HUES64 (cell line): Measurements from ENCODE around the gene DYSF.

Experiments
- H3K27ac ChIP-seq: 2 replicates; pipeline ENCODE4 v1.7.0; 2013; ENCODE audit warnings: low read depth, low read length, inconsistent platforms
- H3K27me3 ChIP-seq: 2 replicates; pipeline ENCODE4 v1.6.1; 2013; ENCODE audit warnings: mild to moderate bottlenecking, low read length; ENCODE audit not compliant: insufficient read depth
- H3K36me3 ChIP-seq: 2 replicates; pipeline ENCODE4 v1.6.1; 2013; ENCODE audit warnings: mild to moderate bottlenecking, low read length; ENCODE audit not compliant: insufficient read depth
- H3K4me1 ChIP-seq: 2 replicates; pipeline ENCODE4 v1.6.1; 2013; ENCODE audit warnings: mild to moderate bottlenecking, low read length, moderate library complexity; ENCODE audit not compliant: insufficient read depth
- H3K4me3 ChIP-seq: 2 replicates; pipeline ENCODE4 v1.5.1; 2013; ENCODE audit warnings: mild to moderate bottlenecking, low read length, moderate library complexity
- H3K9ac ChIP-seq: 2 replicates; pipeline ENCODE4 v1.6.1; 2013; ENCODE audit warnings: mild to moderate bottlenecking, low read depth, low read length
- H3K9me3 ChIP-seq: 2 replicates; pipeline ENCODE4 v1.6.1; 2013; ENCODE audit warnings: low read depth, low read length; ENCODE audit not compliant: insufficient read depth
- WGBS: fragments of 150-250, 120-280 bp; methylation state at CpG from one replicate; pipeline ENCODE4 v1.1.7; 2013; ENCODE audit warnings: missing lambda C conversion rate; 5-methylcytosine and 5-hydroxymethylcytosine counted together

Gene DYSF

GRCh38 chr2:71719520-71720282 is 266.3 kb downstream of the DYSF start:
- Histone ChIP-seq H3K9ac (no peak overlapping the region), H3K4me1 (no peaks in the 10 kb centered on the region), H3K4me3 (no peak overlapping the region), H3K27ac (no peak overlapping the region), H3K27me3 (no peaks in the 10 kb centered on the region; the same call in 1 of the 2 replicates), H3K9me3 (peaks cover 2% of the 10 kb centered on the region; the same call in 1 of the 2 replicates), H3K36me3 (no peaks in the 10 kb centered on the region)
- 86% methylated on average over 5 of the region's 5 CpGs for WGBS

DNA sequence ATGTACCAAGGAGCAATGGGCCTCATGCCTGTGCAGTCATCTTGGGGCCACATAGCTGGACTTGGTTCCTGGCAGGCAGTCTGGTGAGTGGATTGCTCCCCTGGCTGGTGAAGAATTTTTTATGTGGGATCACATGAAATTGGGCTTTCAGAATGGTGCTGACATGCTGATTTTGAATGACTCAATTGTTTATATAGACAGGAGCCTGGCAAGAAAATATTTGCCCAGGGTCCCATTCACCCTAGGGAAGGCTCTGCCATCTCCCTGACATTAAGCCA is 266.9 kb downstream of the DYSF start:
- Histone ChIP-seq H3K9me3 (peaks cover 6% of the 10 kb centered on the region; the same call in 1 of the 2 replicates), H3K4me3 (no peak overlapping the region), H3K9ac (no peak overlapping the region), H3K36me3 (no peaks in the 10 kb centered on the region), H3K27me3 (no peaks in the 10 kb centered on the region; the same call in 1 of the 2 replicates), H3K27ac (no peak overlapping the region), H3K4me1 (no peaks in the 10 kb centered on the region)

DNA sequence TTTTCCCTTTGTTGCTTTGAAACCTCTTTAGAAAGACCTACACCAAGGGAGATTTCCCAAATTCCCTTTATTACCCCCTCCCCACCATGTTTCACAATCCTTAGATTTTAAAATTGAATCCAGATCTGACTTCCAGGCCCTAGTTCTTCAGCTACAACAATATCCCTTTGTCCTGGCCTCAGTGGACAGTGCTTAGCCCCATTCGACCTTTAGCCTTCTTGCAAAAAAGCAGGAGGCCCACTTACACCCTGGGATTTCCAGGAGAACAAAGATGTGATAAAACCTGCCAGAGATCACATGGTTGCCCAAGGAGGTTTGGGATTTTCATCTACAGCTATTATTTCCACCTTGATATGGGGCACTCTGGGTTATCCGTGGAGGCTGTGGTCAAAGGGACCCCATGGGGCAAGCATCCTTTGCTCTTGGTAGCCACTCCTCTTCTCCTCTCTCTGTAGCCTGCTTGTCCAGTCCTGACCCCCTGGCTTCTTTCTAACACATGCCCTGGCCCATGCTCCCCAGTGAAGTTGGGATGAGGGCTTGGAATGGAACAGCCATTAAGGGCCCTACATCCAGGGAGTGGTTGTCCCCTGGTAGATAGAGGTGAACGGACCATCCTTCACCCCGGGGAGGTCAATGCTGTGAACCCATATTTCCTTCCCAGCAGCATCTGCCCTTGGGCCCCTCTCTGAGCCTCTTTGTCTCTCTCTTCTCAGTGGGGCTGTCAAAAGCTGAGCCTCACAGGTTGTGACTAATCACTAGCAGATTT is 267.4 kb downstream of the DYSF start:
- H3K4me3 ChIP-seq, result no peak overlapping the region
- WGBS, result 91% methylated on average over 4 of the region's 4 CpGs

DNA sequence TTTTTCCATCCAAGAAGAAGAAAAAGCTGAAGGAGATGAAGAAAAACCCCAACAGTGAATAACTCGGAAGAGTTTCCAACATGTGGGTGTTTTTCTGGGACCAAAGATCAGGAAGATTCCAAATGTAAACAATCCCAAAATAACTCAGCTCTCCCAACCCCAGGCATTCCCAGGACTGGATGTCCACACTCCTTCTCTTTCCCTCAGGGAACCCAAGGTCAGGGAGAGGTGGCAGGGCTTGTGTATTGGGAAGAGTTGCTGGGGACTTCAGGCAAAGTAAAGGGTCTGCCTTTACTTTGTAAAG is 268.0 kb downstream of the DYSF start:
- Histone ChIP-seq H3K4me3 (no peak overlapping the region), H3K9ac (no peak overlapping the region), H3K4me1 (no peaks in the 10 kb centered on the region), H3K27me3 (no peaks in the 10 kb centered on the region; the same call in 1 of the 2 replicates), H3K9me3 (peaks cover 6% of the 10 kb centered on the region; the same call in 1 of the 2 replicates), H3K36me3 (no peaks in the 10 kb centered on the region), H3K27ac (no peak overlapping the region)
- no CpG with 5 or more reads among the region's 1 CpG for WGBS

More for the DNA sequence above, 267.4 kb downstream of the DYSF start:
- Histone ChIP-seq H3K4me1 (no peaks in the 10 kb centered on the region), H3K9me3 (peaks cover 6% of the 10 kb centered on the region; the same call in 1 of the 2 replicates), H3K36me3 (no peaks in the 10 kb centered on the region), H3K27ac (no peak overlapping the region), H3K9ac (no peak overlapping the region), H3K27me3 (no peaks in the 10 kb centered on the region; the same call in 1 of the 2 replicates)

DNA sequence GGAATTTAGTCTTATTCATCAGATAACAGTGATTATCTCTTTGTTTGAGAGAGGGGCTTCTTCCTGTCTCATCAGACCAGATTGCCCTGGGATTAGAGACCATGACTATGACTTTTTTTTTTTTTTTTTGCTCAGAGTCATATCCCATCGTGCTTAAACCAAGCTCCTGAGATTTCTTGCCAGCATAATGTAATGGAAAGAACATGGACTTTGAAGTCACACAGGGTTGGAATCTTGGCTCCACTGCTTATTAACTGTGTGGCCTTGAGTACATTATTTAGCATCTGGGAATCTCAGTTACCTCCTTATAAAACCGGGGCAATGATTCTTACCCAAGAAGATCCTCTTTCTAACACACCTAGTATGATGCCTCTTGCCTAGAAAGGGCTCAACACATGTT is 268.3 kb downstream of the DYSF start:
- Histone ChIP-seq H3K9ac (no peak overlapping the region), H3K27me3 (no peaks in the 10 kb centered on the region; the same call in 1 of the 2 replicates), H3K36me3 (no peaks in the 10 kb centered on the region), H3K27ac (no peak overlapping the region), H3K4me3 (no peak overlapping the region), H3K9me3 (peaks cover 6% of the 10 kb centered on the region; the same call in 1 of the 2 replicates), H3K4me1 (no peaks in the 10 kb centered on the region)
- WGBS, result 83% methylated on average over 2 of the region's 2 CpGs

DNA sequence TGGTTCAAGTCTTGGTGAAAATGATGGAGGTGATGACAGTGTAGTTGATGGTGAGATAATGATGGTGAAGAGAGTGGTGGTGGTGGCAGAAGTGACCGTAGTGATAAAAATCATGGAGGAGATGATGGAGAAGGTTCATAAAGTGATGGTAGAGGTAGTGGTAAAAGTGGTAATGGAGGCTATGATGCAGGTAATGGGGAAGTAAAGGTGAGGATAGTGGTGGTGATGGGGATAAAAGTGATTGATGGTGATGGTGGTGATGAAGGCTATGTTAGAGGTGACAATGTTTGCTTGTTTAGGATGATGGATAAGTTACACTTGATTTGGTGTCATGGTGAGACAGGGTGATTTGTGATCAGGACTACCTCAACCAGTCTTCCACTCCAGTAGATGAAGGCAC is 268.9 kb downstream of the DYSF start:
- no peak overlapping the region for H3K4me3 ChIP-seq
- WGBS, result 90% methylated on average over 1 of the region's 1 CpG

DNA sequence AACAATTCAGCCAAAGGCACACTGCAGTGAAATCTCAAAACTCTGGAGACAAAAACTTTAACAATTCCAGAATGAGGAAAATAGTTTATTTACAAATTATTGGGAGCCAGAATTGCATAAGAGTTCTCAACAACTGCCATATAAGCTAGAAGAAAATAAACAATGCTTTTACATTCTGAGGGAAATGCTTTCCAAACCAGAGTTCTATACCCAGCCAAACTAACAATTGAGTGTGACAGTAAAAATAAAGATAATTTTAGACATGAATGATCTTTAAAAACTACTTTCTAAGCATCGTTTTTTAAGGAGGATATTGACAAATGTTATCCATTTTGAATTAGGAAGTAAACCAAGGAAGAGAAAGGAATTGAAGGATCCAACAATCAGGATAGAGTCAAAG is 271.4 kb downstream of the DYSF start:
- H3K27me3 ChIP-seq, result no peaks in the 10 kb centered on the region; the same call in 1 of the 2 replicates
- H3K27ac ChIP-seq, result no peak overlapping the region
- H3K4me1 ChIP-seq, result no peaks in the 10 kb centered on the region
- peaks cover 6% of the 10 kb centered on the region; the same call in 1 of the 2 replicates for H3K9me3 ChIP-seq
- 78% methylated on average over 1 of the region's 1 CpG for WGBS
- no peak overlapping the region for H3K9ac ChIP-seq
- H3K4me3 ChIP-seq, result no peak overlapping the region
- no peaks in the 10 kb centered on the region for H3K36me3 ChIP-seq

More for the DNA sequence above, 268.9 kb downstream of the DYSF start:
- Histone ChIP-seq H3K36me3 (no peaks in the 10 kb centered on the region), H3K9me3 (peaks cover 6% of the 10 kb centered on the region; the same call in 1 of the 2 replicates), H3K27me3 (no peaks in the 10 kb centered on the region; the same call in 1 of the 2 replicates), H3K27ac (no peak overlapping the region), H3K4me1 (no peaks in the 10 kb centered on the region), H3K9ac (no peak overlapping the region)

DNA sequence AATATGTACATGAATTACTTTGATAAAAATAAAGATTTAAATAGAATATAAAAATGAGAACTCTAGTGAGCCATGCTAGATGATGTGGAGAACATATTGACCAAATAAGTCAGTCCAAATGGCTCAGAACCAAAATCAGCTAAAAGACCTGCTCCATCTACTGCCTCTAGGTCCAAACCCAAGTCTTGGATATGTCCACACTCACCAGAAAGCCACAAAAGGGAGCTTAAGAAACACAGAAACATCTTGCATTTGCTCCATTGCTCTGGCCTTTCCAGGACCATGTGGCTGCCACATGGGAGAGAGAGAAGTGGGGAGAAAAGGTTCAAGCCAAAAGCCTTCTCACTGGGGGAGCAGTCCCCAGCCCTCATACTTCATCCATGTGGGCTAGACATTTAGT is 272.5 kb downstream of the DYSF start:
- no peaks in the 10 kb centered on the region for H3K36me3 ChIP-seq
- no peak overlapping the region for H3K9ac ChIP-seq
- H3K9me3 ChIP-seq, result peaks cover 6% of the 10 kb centered on the region; the same call in 1 of the 2 replicates
- no peak overlapping the region for H3K27ac ChIP-seq
- H3K4me1 ChIP-seq, result no peaks in the 10 kb centered on the region
- H3K4me3 ChIP-seq, result no peak overlapping the region
- no peaks in the 10 kb centered on the region; the same call in 1 of the 2 replicates for H3K27me3 ChIP-seq

- H3K9me3 ChIP-seq, result peaks cover 6% of the 10 kb centered on the region; the same call in 1 of the 2 replicates
- no peaks in the 10 kb centered on the region; the same call in 1 of the 2 replicates for H3K27me3 ChIP-seq
- 82% methylated on average over 2 of the region's 2 CpGs for WGBS
- no peak overlapping the region for H3K27ac ChIP-seq
- no peaks in the 10 kb centered on the region for H3K36me3 ChIP-seq
- no peak overlapping the region for H3K4me3 ChIP-seq
- no peak overlapping the region for H3K9ac ChIP-seq
- no peaks in the 10 kb centered on the region for H3K4me1 ChIP-seq
Observed at GRCh38 chr2:71727562-71727961, 274.2 kb downstream of the DYSF start.

- Histone ChIP-seq H3K4me3 (no peak overlapping the region), H3K27ac (no peak overlapping the region), H3K27me3 (no peaks in the 10 kb centered on the region), H3K9me3 (peaks cover 6% of the 10 kb centered on the region; the same call in 1 of the 2 replicates), H3K36me3 (no peaks in the 10 kb centered on the region), H3K4me1 (no peaks in the 10 kb centered on the region), H3K9ac (no peak overlapping the region)
- WGBS, result 88% methylated on average over 1 of the region's 1 CpG
Observed at GRCh38 chr2:71728036-71728435, 274.7 kb downstream of the DYSF start.

DNA sequence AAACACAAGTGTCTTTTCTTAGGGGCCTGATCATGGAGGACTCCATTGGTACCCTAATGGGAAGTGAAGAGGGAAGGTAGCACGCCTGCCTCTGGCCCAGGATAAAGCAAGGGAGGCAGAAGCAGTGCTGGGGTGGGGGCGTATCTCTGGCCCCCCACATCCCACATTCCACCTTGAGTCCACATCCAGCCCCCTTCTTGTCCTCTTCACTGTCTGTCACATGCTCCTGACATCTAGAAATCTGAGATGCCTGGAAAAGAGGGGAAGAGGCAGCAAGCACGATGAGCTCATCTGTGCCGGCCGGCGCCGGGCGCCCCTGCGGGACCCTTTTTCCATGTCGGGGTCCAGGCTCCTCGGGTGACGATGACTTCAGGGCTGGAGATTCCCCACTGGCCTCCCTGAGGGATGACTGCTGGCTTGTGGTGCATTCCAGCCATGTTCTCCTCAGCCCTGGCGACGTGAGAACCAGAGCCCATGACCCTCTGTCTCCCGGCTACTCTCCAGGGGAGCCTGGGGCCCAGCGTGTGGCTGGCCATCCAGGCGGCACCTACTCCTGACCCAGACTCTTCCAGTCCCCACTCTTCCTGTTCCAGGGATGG is 277.5 kb downstream of the DYSF start:
- H3K9ac ChIP-seq, result no peak overlapping the region
- H3K4me1 ChIP-seq, result no peaks in the 10 kb centered on the region
- WGBS, result 91% methylated on average over 17 of the region's 17 CpGs
- no peaks in the 10 kb centered on the region for H3K36me3 ChIP-seq
- no peaks in the 10 kb centered on the region for H3K27me3 ChIP-seq
- no peak overlapping the region for H3K27ac ChIP-seq
- H3K4me3 ChIP-seq, result no peak overlapping the region
- no peaks in the 10 kb centered on the region for H3K9me3 ChIP-seq
